Stimulated activated CD8-positive, alpha-beta memory T cell treated with anti-CD3 and anti-CD28 coated beads, Interleukin-15, amount 100 ng/mL, for 4 hours (primary cell): ENCODE measurements around the gene SCN10A.

Source experiments
- DNase-seq, 2 donors: peaks; one replicate each; pipeline ENCODE4 v3.0.0-alpha.2; 2020; ENCODE audit warnings: low read depth in 2 of 2

SCN10A gene

GRCh38 chr3:38816026-38816425 is at the start of gene SCN10A:
Gene SCN10A, minus strand, starts transcription at chr3:38816217. Its CDS starts 22,207 bp downstream, at chr3:38794010.
- DNase-seq = no peak

DNA sequence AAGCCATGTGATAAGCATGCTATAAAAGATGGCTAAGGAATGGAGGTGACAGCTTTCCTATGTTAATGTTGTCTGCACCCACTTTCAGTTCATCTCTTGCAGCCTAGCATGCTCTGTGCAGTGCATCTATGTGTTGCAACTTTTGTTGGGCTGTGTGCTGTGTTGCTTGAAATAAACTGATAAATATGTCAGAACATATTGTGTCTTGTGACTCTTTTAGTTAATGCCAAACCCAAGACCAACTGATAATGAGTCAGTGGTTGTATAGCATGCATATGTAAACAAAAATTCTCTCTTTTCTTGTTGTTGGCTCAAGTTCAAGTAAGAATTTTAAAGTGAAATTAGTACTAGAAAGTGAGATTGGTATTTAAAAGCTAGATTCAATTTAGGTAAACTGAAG is 37.0 kb upstream of the SCN10A start:
- DNase-seq = no peak

GRCh38 chr3:38843898-38844297 is 27.9 kb upstream of the SCN10A start:
- DNase-seq = no peak

DNA sequence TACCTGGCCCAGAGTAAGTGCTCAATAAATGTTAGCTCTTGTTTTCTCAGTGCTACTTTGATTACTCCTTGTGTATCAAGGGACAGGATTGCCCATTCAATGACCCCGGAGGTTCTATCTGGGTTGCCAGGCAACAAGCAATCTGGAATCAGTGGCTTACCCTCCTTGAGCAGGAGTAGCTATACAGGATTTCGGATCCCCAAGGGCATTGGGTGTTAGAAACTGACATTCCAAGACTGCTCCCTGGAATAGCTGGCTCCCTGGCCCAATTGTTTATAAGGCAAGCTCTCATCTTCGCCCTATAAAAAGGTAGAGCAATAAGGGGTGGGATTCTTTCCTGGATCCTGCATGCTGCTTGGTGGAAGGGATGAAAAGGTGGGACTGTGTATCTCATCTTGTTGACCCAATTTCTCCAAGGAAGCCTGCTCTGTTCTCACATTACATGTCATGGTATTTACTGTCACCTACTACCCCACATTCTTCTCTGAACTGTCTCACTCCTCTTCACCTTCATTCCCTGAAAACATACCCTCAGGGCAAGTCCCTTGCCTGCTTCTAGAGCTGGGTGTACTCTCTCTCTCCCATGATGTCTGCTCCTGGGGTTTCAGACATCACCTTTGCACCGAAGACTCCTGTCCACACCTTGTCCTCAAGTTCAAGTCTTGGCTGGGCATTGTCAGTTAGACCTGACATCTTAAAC is 26.4 kb upstream of the SCN10A start:
- no peak for DNase-seq

- no peak for DNase-seq
Observed at GRCh38 chr3:38840987-38841386, 25.0 kb upstream of the SCN10A start.

- DNase-seq = no peak
Observed at GRCh38 chr3:38837358-38837757, 21.3 kb upstream of the SCN10A start.

DNA sequence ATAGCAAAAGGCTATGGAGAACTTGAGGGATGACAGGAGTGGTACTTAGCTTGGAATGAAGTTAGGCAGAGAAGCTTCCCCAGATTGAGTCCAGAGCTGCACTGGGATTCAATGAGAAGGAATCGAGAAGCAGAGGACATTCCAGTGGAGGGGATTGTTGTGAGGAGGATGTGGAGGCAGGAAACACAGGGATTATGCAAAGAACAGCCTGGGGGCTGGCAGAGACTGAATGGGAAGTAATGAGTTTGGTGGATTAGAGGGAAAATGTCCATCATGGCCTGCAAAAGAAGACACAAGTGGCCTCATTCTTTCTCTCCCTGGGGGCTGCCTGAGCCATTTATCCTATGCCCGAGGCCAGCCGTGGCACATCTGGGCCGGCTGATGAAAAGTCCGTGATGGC is 20.5 kb upstream of the SCN10A start:
- no peak for DNase-seq

- no peak for DNase-seq
Observed at GRCh38 chr3:38835939-38836338, 19.9 kb upstream of the SCN10A start.

DNA sequence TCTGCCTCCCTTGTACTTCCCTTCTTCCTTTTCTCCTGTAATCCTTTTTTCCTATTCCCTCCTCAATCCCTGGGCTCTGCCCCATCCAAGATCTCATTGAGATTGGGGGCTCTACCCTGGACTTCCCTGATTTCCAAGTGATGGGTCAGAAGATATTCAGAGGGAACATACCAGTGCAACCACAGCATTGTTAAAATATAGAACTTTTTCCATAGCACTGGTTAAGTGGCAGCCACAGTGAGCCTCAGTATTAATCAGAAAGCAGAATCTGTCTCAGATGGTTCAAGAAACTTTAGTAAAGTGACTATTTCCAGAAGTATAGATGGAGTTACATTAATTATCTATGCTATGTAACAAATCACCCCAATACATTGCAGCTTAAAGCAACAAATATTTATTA is 18.7 kb upstream of the SCN10A start:
- DNase-seq = no peak

- no peak for DNase-seq
Observed at GRCh38 chr3:38834110-38834509, 18.1 kb upstream of the SCN10A start.

DNA sequence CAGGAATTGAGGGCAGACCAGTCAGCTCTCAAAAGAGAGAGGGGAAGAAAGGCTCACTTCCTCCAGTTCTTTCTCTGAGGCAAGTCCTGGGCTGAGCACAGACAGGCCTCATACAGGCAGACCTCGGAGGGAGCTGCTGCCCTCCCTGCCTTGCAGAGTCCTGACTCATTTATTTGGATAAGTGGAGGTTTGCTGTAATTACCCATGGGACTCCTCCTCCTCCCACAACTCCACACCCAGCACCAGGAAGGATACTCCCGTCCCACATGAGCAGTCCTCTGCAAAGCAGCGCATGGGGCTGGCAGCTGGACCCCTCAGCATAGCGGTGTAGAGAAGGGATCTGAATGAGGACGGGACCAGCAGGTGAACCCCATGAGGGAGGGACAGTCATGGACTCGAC is 13.4 kb upstream of the SCN10A start:
- DNase-seq = no peak

GRCh38 chr3:38828681-38829080 is 12.7 kb upstream of the SCN10A start:
- DNase-seq = no peak

DNA sequence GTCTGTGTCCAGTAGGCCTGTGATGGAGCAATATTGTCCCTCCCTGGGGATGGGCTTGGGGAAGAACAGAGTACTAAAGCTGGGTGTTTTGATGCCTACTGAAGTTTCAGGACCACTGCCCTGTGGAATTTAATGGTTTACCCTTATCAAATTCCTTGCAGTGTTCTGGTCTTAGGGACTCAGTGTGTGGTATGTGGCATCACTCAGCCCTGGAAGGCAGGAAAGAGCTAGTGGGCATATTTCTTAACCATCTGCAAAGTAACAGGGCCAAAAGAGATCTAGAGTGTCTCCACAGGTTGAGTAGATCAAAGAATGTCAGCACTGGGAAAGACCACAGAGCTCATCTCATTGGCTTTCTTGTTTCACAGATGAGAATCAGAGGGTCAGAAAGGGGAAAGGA is 11.8 kb upstream of the SCN10A start:
- no peak for DNase-seq

DNA sequence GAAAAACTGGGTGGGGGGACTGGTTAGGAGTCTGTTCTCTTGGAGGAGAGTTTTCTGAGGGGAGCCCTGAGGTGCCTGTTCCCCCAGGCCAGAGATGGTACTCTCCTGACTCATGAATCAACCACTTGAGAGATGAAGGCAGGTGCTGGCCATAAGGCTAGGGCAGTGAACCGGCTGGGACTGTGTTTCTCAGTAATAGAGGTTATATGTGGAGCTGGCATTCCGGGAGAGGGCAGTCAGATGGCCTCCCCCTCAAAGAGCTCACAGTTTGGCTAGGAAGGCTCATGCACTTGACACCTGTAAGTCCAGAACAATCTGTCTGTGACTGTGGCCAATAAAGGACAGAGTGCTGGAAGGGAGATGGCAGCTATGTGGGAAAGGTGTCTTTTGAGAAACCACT is 10.0 kb upstream of the SCN10A start:
- no peak for DNase-seq

DNA sequence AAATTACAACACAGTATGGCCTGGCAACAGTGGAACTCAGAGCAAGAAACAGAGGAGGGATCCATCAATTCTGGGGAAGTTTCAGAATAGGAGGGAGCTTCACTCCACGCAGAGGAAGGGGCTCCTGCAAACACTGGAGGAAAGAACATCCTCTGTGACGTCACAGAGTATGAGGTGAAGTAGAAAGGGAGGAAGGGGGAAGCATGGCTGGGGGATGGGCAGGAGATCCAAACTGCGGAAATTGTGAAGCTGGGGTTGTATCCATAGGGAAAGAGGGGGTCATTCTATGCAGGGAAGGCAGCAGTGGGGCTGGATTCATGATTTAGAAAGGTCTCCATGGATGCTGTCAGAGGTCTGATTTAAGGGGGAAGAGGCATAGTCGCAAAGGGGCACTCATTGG is 8.3 kb upstream of the SCN10A start:
- no peak for DNase-seq

- no peak for DNase-seq
Observed at GRCh38 chr3:38823722-38824121, 7.7 kb upstream of the SCN10A start.

DNA sequence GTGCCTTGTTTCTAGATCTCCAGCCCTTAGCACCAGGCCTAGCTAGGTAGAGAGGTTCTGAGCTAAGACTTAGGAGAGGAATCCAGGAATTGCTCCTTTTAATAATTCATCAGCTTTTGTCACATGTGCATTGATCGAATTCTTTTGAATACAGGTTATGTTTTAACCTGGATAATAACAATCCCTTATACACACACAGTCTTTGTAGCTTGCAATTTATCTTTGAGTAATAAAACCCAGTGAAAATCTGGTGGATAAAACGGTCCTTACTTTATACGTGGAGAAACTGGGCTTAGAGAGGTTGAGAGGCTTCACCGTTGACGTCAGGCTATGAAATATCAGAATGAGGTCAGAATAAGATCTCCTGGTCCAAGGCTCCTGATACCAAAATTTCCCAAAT is 7.2 kb upstream of the SCN10A start:
- no peak for DNase-seq

DNA sequence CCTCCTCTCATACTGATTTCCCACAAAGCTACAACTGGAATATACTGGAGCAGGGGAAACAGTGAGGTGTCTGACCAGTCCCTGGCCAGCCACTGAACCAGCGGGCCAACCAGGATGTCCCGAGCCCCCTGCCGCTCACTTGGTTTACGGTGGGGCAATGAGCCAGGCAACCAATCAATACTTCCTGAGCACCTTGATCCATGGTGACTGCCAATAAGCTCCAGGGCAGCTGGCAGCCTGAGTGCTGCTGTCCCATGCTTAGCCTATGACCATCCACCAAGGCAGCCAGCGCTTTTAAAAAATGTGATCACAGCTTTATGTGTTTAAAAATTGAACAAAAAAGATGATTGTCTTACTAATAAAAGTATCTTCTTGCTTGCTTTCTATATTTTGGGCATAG is 4.2 kb downstream of the SCN10A start:
- DNase-seq = no peak

DNA sequence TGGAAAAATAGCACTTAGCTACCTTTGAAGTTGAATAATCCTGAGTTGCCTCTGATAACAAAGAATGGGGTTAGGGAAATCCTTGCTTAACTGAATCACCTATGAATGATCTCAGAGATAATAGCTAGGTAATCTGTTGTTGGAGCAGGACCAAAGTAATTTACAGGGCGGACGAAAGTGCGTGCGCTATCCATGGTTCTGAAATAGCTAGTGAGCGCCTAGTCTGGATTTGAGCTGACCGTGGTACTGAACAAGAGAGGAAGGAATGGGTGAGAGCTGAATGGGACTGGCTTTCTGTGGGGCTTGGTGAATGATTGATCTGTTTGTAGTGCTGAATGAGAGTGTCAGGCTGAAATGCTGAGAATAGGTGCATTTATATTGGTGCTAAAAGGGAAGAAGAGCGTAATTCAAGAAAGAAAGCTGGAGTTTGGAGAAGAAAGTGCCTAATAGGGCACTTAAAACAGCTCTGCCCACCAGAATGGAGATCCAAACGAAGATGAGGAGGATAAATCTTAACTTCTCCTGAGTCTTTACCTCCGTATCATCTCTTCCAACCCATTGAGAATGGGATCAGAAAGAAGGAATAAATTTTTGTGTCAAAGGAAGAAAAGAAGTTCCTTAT is 10.1 kb downstream of the SCN10A start:
- no peak for DNase-seq

- DNase-seq = no peak
Observed at GRCh38 chr3:38805004-38805403, 11.0 kb downstream of the SCN10A start.

GRCh38 chr3:38800511-38800910 is 15.5 kb downstream of the SCN10A start:
- no peak for DNase-seq

DNA sequence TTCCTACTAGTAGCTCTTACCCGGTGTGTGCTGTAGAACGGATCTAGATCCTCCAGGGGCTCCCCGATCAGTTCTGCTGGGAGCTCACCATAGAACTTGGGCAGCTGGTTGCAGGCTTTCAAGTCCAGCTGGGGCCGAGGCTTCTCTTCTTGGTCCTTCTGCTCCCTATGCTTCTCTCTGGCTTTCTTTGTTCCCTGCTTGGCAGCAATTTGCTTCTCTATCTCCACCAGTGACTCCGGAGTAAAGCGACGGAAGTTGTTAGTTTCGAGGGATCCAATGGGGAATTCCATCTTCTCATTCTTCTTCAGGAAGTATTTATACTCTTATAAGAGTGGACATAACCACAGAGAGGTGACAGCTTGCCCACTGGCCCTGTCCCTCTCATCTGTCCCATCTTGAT is 22.3 kb downstream of the SCN10A start:
- no peak for DNase-seq

GRCh38 chr3:38792983-38793382 is 23.0 kb downstream of the SCN10A start:
- no peak for DNase-seq

DNA sequence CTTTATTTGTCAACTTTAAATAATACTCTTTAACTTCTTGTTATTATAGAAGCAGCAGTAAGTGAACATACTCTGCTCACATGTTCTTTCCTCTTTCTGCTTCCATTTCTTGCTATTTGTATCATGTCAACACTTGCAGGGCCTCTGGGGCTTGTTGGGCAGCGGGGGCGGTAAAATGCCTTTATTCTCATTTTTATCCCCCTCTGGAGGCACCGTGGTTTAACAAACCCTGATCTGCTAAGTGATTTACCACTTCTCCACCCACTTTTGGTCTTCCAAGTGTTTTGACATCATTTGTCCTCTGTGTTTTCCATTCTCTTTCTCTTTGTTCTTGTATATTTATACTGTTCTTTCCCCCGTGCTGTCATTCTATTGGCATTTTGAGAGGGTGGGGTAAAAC is 33.9 kb downstream of the SCN10A start:
- DNase-seq = no peak
